Panc1 (cell line): Measurements from ENCODE around the gene RPGR. TPM values are rescaled to one million over a fixed set of nuclear protein-coding genes. Genes with fewer than 3 reads are reported as not detected.

Experiments
- ATAC-seq: fragments of 200-7000 bp; cut with Tn5 transposase; 2 replicates; pipeline ENCODE4 v1.9.1; 2020; ENCODE audit warnings: mild to moderate bottlenecking, moderate library complexity
- BruUV-seq: library from RNA; stranded (reverse); fragments of 400-500 nt; replicated peaks from 2 replicates; lab custom pipeline; 2021; lab: Mats Ljungman, UMichigan
- CTCF ChIA-PET: fragments of 300-600 bp; sonication (Branson Sonifier 250); formaldehyde crosslinking; loops from one replicate; lab custom pipeline; 2022; ENCODE audit warnings: antibody characterized with exemption; lab: Charles Lee
- POLR2A ChIA-PET: fragments of 300-600 bp; sonication (Branson Sonifier 250); formaldehyde crosslinking; loops from one replicate; lab custom pipeline; 2022; ENCODE audit warnings: antibody characterized with exemption; lab: Charles Lee
- DNase-seq: peaks from one replicate; pipeline ENCODE4 v3.0.0-alpha.2; 2010; ENCODE audit warnings: low read depth, low spot score
- H3K27ac ChIP-seq: 2 replicates; pipeline ENCODE4 v1.5.1; 2011; ENCODE audit warnings: mild to moderate bottlenecking, low read length, inconsistent platforms
- H3K27me3 ChIP-seq: fragments of 200-500 bp; sonication (Bioruptor generic); 2 replicates; pipeline ENCODE4 v1.6.0; 2014; ENCODE audit warnings: low read length, inconsistent platforms; ENCODE audit not compliant: control insufficient read depth, insufficient read depth
- H3K36me3 ChIP-seq: fragments of 200-500 bp; sonication (Bioruptor generic); 2 replicates; pipeline ENCODE4 v1.5.1; 2014; ENCODE audit warnings: inconsistent platforms, mild to moderate bottlenecking, low read length, moderate library complexity; ENCODE audit not compliant: control insufficient read depth, insufficient read depth
- H3K4me1 ChIP-seq: 2 replicates; pipeline ENCODE4 v1.5.1; 2011; ENCODE audit warnings: inconsistent platforms, mild to moderate bottlenecking, low read length, moderate library complexity; ENCODE audit not compliant: control insufficient read depth, insufficient read depth
- H3K4me3 ChIP-seq, 2 experiments: 2 replicates each; pipeline ENCODE4 v1.5.1; 2011 to 2012; ENCODE audit warnings: low read depth in 2 of 2, low read length in 2 of 2, mild to moderate bottlenecking in 2 of 2, inconsistent platforms in 1 of 2, moderate library complexity in 1 of 2
- H3K9me3 ChIP-seq: fragments of 200-500 bp; sonication (Bioruptor generic); 2 replicates; pipeline ENCODE4 v1.5.1; 2014; ENCODE audit warnings: low read depth, mild to moderate bottlenecking, inconsistent platforms, low read length, moderate library complexity; ENCODE audit not compliant: control insufficient read depth, insufficient read depth
- CTCF ChIP-seq: fragments of 450-650 bp; IDR thresholded peaks from 2 replicates; pipeline ENCODE4 v1.5.1; 2017; ENCODE audit warnings: mild to moderate bottlenecking
- POLR2AphosphoS5 ChIP-seq: IDR thresholded peaks from 2 replicates; pipeline ENCODE4 v1.6.1; 2012; ENCODE audit warnings: mild to moderate bottlenecking, low read depth, low read length, moderate library complexity
- REST ChIP-seq, 2 experiments: IDR thresholded peaks; 2 replicates each; pipeline ENCODE4 v1.6.1; 2011 to 2012; ENCODE audit warnings: low read depth in 2 of 2, control low read depth in 1 of 2, low read length in 1 of 2, mild to moderate bottlenecking in 1 of 2, moderate library complexity in 1 of 2; ENCODE audit not compliant: insufficient read depth in 1 of 2
- SIN3A ChIP-seq: IDR thresholded peaks from 2 replicates; pipeline ENCODE4 v1.6.1; 2012; ENCODE audit warnings: low read depth, mild to moderate bottlenecking, low read length, moderate library complexity, borderline replicate concordance; ENCODE audit not compliant: insufficient read depth
- TCF7L2 ChIP-seq: IDR thresholded peaks from 2 replicates; pipeline ENCODE4 v1.6.1; 2011; ENCODE audit warnings: mild to moderate bottlenecking, low read depth, low read length, inconsistent platforms
- in situ Hi-C: cut with HindIII; loops from 2 replicates; pipeline ENCODE4 v1.10.0; 2016; ENCODE audit warnings: low sequenced_read_pairs, low pct_unique_long_range_greater_than_20kb
- intact Hi-C: fragments of 100-400 bp; cut with micrococcal nuclease; formaldehyde crosslinking; loops from one replicate; pipeline ENCODE4 v1.10.0; 2022; ENCODE audit not compliant: unreplicated experiment
- total RNA-seq: library from RNA; stranded (reverse); gene quantifications from one replicate; pipeline ENCODE4 v1.2.1, GENCODE V29; 2021; ENCODE audit not compliant: unreplicated experiment

The RPGR gene
- total RNA-seq, 1 experiment from 2014 or later = 4.0 TPM

- no peak overlapping the region for H3K4me3 ChIP-seq
- ChIA-PET CTCF (no interaction called here), POLR2A (no interaction called here)
- no peak overlapping the region for H3K27ac ChIP-seq
- H3K9me3 ChIP-seq = no peaks in the 10 kb centered on the region
- H3K4me1 ChIP-seq = no peaks in the 10 kb centered on the region
- intact Hi-C loops (no loop called here), in situ Hi-C loops (no loop called here)
- H3K36me3 ChIP-seq = no peaks in the 10 kb centered on the region
- no peaks in the 10 kb centered on the region for H3K27me3 ChIP-seq
- ATAC-seq = no peak
- no TSS peak for BruUV-seq
- DNase-seq = peak; percentile 18
- TF ChIP-seq TCF7L2 = no peak
- TF ChIP-seq CTCF = peak; percentile 61
Observed at GRCh38 chrX:38260231-38260630, 67.1 kb downstream of the RPGR start.

- Histone ChIP-seq H3K4me3 (no peak overlapping the region), H3K27me3 (no peaks in the 10 kb centered on the region), H3K27ac (no peak overlapping the region), H3K36me3 (no peaks in the 10 kb centered on the region), H3K9me3 (no peaks in the 10 kb centered on the region), H3K4me1 (no peaks in the 10 kb centered on the region)
- ChIA-PET POLR2A (no interaction called here), CTCF (no interaction called here)
- no TSS peak for BruUV-seq
- ATAC-seq = no peak
- TF ChIP-seq TCF7L2 (no peak), CTCF (no peak), POLR2AphosphoS5 (no peak), SIN3A (no peak), REST (IDR thresholded peaks at IDR 0.05; ENCODE audit: insufficient read depth in 1 of 2, low read depth in 2 of 2, low read length in 1 of 2) (no peak)
- in situ Hi-C loops = no loop called here
- no peak for DNase-seq
- intact Hi-C loops = no loop called here
Observed at GRCh38 chrX:38256019-38256418, 71.3 kb downstream of the RPGR start.

- intact Hi-C loops = no loop called here
- H3K4me3 ChIP-seq = no peak overlapping the region
- ATAC-seq (no peak), DNase-seq (no peak)
- H3K4me1 ChIP-seq = no peaks in the 10 kb centered on the region
- CTCF ChIA-PET = no interaction called here
- in situ Hi-C loops = no loop called here
- H3K36me3 ChIP-seq = no peaks in the 10 kb centered on the region
- no TSS peak for BruUV-seq
- H3K27me3 ChIP-seq = no peaks in the 10 kb centered on the region
- H3K27ac ChIP-seq = no peak overlapping the region
- H3K9me3 ChIP-seq = no peaks in the 10 kb centered on the region
- TF ChIP-seq POLR2AphosphoS5 (no peak), CTCF (no peak), SIN3A (no peak), REST (IDR thresholded peaks at IDR 0.05; ENCODE audit: insufficient read depth in 1 of 2, low read depth in 2 of 2, low read length in 1 of 2) (no peak), TCF7L2 (no peak)
- POLR2A ChIA-PET = no interaction called here
Observed at GRCh38 chrX:38249965-38250364, 77.3 kb downstream of the RPGR start.
